OCI-LY1 (cell line): ENCODE data around the gene TBC1D16.

Experiments used
- CTCF ChIP-seq: fragments of 200-600 bp; sonication (generic), shearing (Covaris generic); IDR thresholded peaks from 2 replicates; pipeline ENCODE4 v1.5.1; 2017; ENCODE audit warnings: mild to moderate bottlenecking, antibody characterized with exemption, low read length, moderate library complexity, mixed read lengths
- EZH2 ChIP-seq: fragments of 200-600 bp; sonication (generic), shearing (Covaris generic); IDR thresholded peaks from 2 replicates; pipeline ENCODE4 v1.8.0; 2017; ENCODE audit warnings: borderline replicate concordance, mixed run types, mild to moderate bottlenecking, antibody characterized with exemption, low read length, moderate library complexity, mixed read lengths

- TF ChIP-seq CTCF (no peak), EZH2 (no peak)
Observed at GRCh38 chr17:79916506-79916905, 119.2 kb downstream of the TBC1D16 start.
